Caco-2 (cell line): ENCODE data around the gene LDLRAD4. TPM values are rescaled to one million over a fixed set of nuclear protein-coding genes. Genes with fewer than 3 reads are reported as not detected.

Experiments used
- BruUV-seq: library from RNA; stranded (reverse); fragments of 400-500 nt; replicated peaks from 2 replicates; lab custom pipeline; 2021; lab: Mats Ljungman, UMichigan
- CTCF ChIA-PET: fragments of 300-600 bp; sonication (Branson Sonifier 250); formaldehyde crosslinking; loops from one replicate; lab custom pipeline; 2022; ENCODE audit warnings: antibody characterized with exemption; lab: Charles Lee
- POLR2A ChIA-PET: fragments of 300-600 bp; sonication (Branson Sonifier 250); formaldehyde crosslinking; loops from one replicate; lab custom pipeline; 2022; ENCODE audit warnings: antibody characterized with exemption; lab: Charles Lee
- DNase-seq, 2 experiments: peaks; one replicate each; pipeline versions ENCODE4 v3.0.0 to v3.0.0-alpha.2; 2020 to 2022
- H3K27me3 ChIP-seq: replicated peaks from 2 replicates; pipeline ENCODE4 v1.6.0; 2011; ENCODE audit warnings: low read length; ENCODE audit not compliant: control insufficient read depth, insufficient read depth
- H3K36me3 ChIP-seq: 2 replicates; pipeline ENCODE4 v1.5.1; 2011; ENCODE audit warnings: low read length; ENCODE audit not compliant: control insufficient read depth, insufficient read depth
- H3K4me1 ChIP-seq: fragments of 250-450 bp; sonication (Bioruptor Pico); 2 replicates; pipeline ENCODE4 v1.5.1; 2020; ENCODE audit warnings: mild to moderate bottlenecking
- H3K4me3 ChIP-seq: 2 replicates; pipeline ENCODE4 v1.5.1; 2011; ENCODE audit warnings: low read depth, mild to moderate bottlenecking, control low read depth, low read length
- H3K9me3 ChIP-seq: fragments of 250-450 bp; sonication (Bioruptor Pico); 2 replicates; pipeline ENCODE4 v1.5.1; 2020; ENCODE audit warnings: mild to moderate bottlenecking, moderate library complexity
- H3K27ac Mint-ChIP-seq: one replicate; pipeline ENCODE4 v1.8.0; 2022; ENCODE audit warnings: mixed read lengths; ENCODE audit not compliant: unreplicated experiment
- H3K27me3 Mint-ChIP-seq: one replicate; pipeline ENCODE4 v1.8.0; 2022; ENCODE audit warnings: mixed read lengths; ENCODE audit not compliant: insufficient read depth, unreplicated experiment
- H3K36me3 Mint-ChIP-seq: one replicate; pipeline ENCODE4 v1.8.0; 2022; ENCODE audit warnings: mild to moderate bottlenecking, mixed read lengths; ENCODE audit not compliant: insufficient read depth, unreplicated experiment
- H3K4me1 Mint-ChIP-seq: one replicate; pipeline ENCODE4 v1.8.0; 2022; ENCODE audit warnings: low read depth, mixed read lengths; ENCODE audit not compliant: unreplicated experiment
- H3K4me3 Mint-ChIP-seq: one replicate; pipeline ENCODE4 v1.8.0; 2022; ENCODE audit warnings: mild to moderate bottlenecking, moderate library complexity, mixed read lengths; ENCODE audit not compliant: unreplicated experiment
- H3K9me3 Mint-ChIP-seq: one replicate; pipeline ENCODE4 v1.8.0; 2022; ENCODE audit warnings: mixed read lengths; ENCODE audit not compliant: unreplicated experiment
- CTCF ChIP-seq, 2 experiments: fragments of 200-600 bp in 1 of 2; IDR thresholded peaks; 1 replicate in 1 of 2; 2 replicates in 1 of 2; pipeline versions ENCODE4 v1.5.1 to v1.8.0; 2011 to 2022; ENCODE audit warnings: antibody characterized with exemption in 1 of 2, control low read depth in 1 of 2, inconsistent platforms in 1 of 2, low read depth in 1 of 2, low read length in 1 of 2, mild to moderate bottlenecking in 1 of 2, moderate library complexity in 1 of 2; ENCODE audit not compliant: insufficient read depth in 1 of 2, severe bottlenecking in 1 of 2, unreplicated experiment in 1 of 2
- intact Hi-C: fragments of 100-400 bp; cut with micrococcal nuclease; formaldehyde crosslinking; loops from one replicate; pipeline ENCODE4 v1.10.0; 2022; ENCODE audit not compliant: unreplicated experiment
- total RNA-seq: library from RNA; stranded (reverse); gene quantifications from 2 replicates; pipeline ENCODE4 v1.2.3, GENCODE V29; 2022

Gene LDLRAD4
- total RNA-seq, 1 experiment from 2014 or later = 1.2 TPM

DNA sequence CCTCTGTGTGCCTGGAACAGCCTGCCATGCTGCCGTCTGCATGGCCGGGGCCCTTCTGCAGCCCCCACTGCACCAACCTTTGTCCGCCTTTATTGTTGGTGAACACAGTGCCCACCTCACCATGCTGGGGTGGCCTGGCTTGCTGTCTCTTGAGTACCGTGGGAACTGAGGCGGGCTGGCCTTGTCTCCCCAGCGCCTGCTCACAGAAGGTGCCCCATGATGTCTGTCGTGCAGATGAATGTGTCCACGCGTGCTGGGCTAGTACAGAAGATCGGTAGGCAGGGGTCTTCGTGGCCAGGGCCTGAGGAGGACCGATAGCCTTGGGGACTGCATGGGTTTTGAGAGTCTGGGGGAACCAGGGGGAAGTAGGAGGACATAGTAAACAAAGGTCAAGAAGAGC is 242.4 kb downstream of the LDLRAD4 start:
- no peak for TF ChIP-seq CTCF (IDR thresholded peaks at IDR 0.05; ENCODE audit: insufficient read depth in 1 of 2, low read depth in 1 of 2, low read length in 1 of 2, severe bottlenecking in 1 of 2, unreplicated experiment in 1 of 2)
- Histone ChIP-seq H3K4me3 (no peak overlapping the region), H3K36me3 (no peaks in the 10 kb centered on the region), H3K9me3 (no peaks in the 10 kb centered on the region), H3K27me3 (no peaks in the 10 kb centered on the region), H3K4me1 (no peaks in the 10 kb centered on the region)
- no peak for DNase-seq
- no TSS peak for BruUV-seq
- Mint-ChIP-seq H3K36me3 (no peaks in the 10 kb centered on the region), H3K27ac (no peak overlapping the region), H3K4me1 (no peaks in the 10 kb centered on the region), H3K27me3 (peaks cover 16% of the 10 kb centered on the region), H3K9me3 (peaks cover 10% of the 10 kb centered on the region), H3K4me3 (no peak overlapping the region)
- CTCF ChIA-PET = no interaction called here
- intact Hi-C loops = no loop called here
- POLR2A ChIA-PET = no interaction called here

DNA sequence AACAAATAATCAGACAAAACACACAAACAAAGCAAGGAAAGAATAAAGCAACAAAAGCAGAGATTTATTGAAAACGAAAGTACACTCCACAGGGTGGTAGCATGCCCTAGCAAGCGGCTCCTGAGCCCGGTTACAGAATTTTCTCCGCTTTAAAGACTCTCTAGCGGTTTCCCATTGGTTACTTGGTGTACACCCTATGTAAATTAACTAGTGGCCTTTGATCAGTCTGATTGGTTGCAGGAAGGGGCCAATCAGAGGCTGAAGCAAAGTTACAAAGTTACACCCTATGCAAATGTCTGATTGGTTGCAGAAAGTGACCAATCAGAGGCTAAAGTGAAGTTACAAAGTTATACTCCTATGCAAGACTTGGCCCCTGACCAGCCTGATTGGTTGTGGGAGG is 242.9 kb downstream of the LDLRAD4 start:
- no peak overlapping the region for H3K4me3 ChIP-seq
- no peaks in the 10 kb centered on the region for H3K9me3 ChIP-seq
- H3K9me3 Mint-ChIP-seq = peaks cover 10% of the 10 kb centered on the region
- intact Hi-C loops = no loop called here
- ChIA-PET POLR2A (no interaction called here), CTCF (no interaction called here)
- no peaks in the 10 kb centered on the region for H3K27me3 ChIP-seq
- no peaks in the 10 kb centered on the region for H3K4me1 ChIP-seq
- no peak for TF ChIP-seq CTCF (IDR thresholded peaks at IDR 0.05; ENCODE audit: insufficient read depth in 1 of 2, low read depth in 1 of 2, low read length in 1 of 2, severe bottlenecking in 1 of 2, unreplicated experiment in 1 of 2)
- no peak overlapping the region for H3K4me3 Mint-ChIP-seq
- no TSS peak for BruUV-seq
- H3K36me3 Mint-ChIP-seq = no peaks in the 10 kb centered on the region
- H3K36me3 ChIP-seq = no peaks in the 10 kb centered on the region
- H3K4me1 Mint-ChIP-seq = no peaks in the 10 kb centered on the region
- DNase-seq = no peak
- H3K27me3 Mint-ChIP-seq = peaks cover 13% of the 10 kb centered on the region
- H3K27ac Mint-ChIP-seq = no peak overlapping the region

- no TSS peak for BruUV-seq
- peaks cover 11% of the 10 kb centered on the region for H3K27me3 Mint-ChIP-seq
- DNase-seq = no peak
- Histone ChIP-seq H3K4me1 (no peaks in the 10 kb centered on the region), H3K9me3 (no peaks in the 10 kb centered on the region), H3K36me3 (no peaks in the 10 kb centered on the region), H3K27me3 (no peaks in the 10 kb centered on the region), H3K4me3 (no peak overlapping the region)
- H3K9me3 Mint-ChIP-seq = peaks cover 10% of the 10 kb centered on the region
- no peak for TF ChIP-seq CTCF (IDR thresholded peaks at IDR 0.05; ENCODE audit: insufficient read depth in 1 of 2, low read depth in 1 of 2, low read length in 1 of 2, severe bottlenecking in 1 of 2, unreplicated experiment in 1 of 2)
- CTCF ChIA-PET = no interaction called here
- no peak overlapping the region for H3K27ac Mint-ChIP-seq
- H3K4me1 Mint-ChIP-seq = no peaks in the 10 kb centered on the region
- H3K4me3 Mint-ChIP-seq = no peak overlapping the region
- POLR2A ChIA-PET = no interaction called here
- no peaks in the 10 kb centered on the region for H3K36me3 Mint-ChIP-seq
- intact Hi-C loops = no loop called here
Observed at GRCh38 chr18:13461936-13462335, 243.4 kb downstream of the LDLRAD4 start.
